SK-MEL-5 (cell line): Measurements from ENCODE around the gene CD81. TPM values are rescaled to one million over a fixed set of nuclear protein-coding genes. Genes with fewer than 3 reads are reported as not detected.
A peak's percentile ranks its signal among the peaks of the same experiment; 100 is the strongest.

ENCODE experiments used
- DNase-seq: peaks from one replicate; pipeline ENCODE4 v3.0.0-alpha.2; 2016; ENCODE audit warnings: low read depth, low spot score
- in situ Hi-C: cut with HindIII; loops from 2 replicates; pipeline ENCODE4 v1.10.0; 2016; ENCODE audit warnings: low sequenced_read_pairs, high pct_unique_total_duplicates, low pct_unique_long_range_greater_than_20kb
- total RNA-seq: library from RNA; depleted of rRNA; stranded (reverse); fragments of >200 nt; shearing (Covaris generic); gene quantifications from 2 replicates; pipeline ENCODE4 v1.2.3, GENCODE V29; 2014

The CD81 gene
- total RNA-seq, 1 experiment from 2014 or later = 132 TPM

DNA sequence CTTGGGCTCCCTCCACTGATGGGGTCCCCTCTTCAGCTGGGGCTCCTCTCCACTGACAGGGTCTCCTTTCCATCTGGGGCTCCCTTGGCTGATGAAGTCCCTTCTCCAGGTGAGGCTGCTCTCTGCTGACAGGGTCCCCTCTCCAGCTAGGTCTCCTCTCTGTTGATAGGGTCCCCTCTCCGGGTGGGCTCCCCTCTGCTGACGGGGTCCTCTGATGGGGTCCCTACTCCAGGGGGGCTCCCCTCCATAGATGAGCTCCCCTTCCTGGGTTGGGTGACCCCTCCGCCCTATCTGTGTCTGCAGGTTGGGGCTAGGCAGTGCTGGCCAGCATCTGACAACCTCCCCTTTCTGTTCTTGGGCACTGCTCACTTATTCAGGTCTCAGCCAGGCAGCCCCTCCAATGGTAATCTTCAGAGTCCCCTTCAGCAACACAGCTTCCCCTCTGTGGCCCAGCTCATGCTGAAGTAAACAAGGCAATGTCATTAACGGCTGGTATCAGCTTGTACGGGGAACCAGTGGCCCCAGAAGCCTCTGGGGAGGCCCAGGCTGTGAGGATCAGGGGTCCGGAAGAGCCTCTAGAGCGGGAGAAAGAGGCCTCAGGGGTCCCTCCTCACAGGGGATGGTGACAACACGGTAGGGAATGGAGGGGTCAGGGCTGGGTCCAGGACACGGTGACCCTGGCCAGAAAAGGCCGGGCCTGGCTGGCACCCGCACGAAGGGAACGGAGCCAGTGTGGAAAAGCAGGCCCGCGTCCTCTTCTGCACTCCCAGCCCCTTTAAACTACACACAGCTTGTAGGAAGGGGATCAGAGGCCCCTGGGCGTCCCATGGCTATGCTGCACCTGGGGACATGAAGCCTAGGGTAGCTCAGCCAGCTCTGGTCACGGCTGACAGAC, 9.6 kb upstream of the CD81 start:
- no peak for DNase-seq
- in situ Hi-C loops = no loop called here

DNA sequence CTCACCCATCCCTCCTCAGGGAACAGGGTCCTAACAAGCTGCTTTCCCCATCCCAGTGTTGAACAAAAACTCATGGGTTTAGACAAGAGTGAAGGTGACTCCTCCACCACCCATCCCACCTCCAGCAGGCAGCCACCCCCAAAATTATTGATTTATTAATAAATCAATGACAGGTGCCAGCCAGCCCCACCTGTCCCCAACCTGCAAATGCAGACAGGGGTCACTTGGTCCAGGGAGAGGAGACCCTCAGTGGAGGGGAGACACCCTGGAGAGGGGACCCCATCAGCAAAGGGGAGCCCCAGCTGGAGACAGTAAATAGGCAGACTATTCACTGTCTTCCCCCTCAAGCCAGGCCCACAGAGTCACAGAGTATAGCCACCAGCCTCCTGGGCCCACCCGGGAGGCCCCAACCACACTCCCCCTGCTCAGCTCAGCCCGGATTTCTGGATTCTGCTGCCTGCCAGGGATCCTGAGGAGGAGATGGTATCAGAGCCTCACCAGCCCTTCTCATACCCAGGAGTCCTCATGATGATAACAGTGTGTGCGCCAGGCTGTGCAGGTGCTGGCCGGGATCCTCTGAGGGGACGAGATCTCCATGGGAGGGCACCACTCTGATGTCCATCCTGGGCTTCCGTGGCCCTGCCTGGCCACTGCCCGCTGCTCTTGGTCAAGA, 8.8 kb upstream of the CD81 start:
- in situ Hi-C loops = no loop called here
- no peak for DNase-seq

DNA sequence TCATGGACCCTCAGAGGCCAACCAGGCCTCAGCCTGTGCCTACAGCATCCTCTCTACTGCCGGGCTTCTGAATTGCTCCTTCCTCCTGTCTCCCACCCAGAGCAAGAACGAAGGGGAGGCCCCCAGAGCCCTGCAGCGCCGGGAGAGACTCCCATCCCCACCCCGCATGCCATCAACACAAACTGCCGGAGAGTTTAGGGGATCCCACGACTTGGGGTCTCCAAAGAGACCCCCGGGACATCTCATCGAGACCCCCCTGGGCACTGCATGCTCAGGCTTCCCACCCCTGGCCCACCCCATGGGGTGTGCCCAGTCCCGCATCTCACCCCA, 8.3 kb upstream of the CD81 start:
- in situ Hi-C loops = no loop called here
- no peak for DNase-seq

DNA sequence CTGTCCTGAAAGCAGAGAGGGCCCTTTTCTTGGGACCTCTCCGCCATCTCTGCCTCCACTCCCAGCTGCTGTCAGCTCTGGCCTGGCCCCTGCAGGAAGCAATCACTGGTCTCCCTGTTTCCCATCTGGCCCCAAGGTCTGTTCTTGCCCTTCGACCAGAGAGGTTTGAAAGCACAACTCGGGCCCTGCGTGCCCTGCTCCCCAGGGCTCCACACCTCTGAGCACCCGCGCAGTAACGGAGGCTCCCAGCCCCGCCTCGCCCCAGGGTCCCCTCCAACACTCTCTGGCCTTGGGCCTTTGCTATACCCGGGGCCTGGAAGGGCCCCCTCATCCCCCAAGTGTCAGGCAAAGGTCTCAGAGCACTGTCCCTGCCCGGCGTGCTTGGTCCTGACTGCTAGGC, 7.8 kb upstream of the CD81 start:
- no peak for DNase-seq
- in situ Hi-C loops = no loop called here

DNA sequence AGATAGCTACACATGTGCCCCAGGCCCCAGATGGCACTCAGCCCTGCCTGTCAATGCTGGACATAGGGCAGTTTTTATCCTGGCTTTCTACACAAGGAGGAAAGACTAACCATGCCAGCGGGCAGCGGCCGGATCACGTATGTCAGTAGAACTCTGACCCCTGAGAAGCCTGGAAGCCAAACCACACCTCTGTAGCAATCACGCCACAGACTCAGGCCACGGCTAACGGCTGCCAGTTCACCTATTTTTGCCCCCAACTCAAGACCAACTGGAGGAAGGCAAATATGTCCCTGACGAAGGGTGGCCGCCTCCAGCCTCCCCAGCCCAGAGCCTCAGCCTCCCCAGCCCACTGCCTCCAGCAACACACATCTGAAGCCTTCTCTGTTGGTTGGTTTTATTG, 7.2 kb upstream of the CD81 start:
- in situ Hi-C loops = no loop called here
- no peak for DNase-seq

DNA sequence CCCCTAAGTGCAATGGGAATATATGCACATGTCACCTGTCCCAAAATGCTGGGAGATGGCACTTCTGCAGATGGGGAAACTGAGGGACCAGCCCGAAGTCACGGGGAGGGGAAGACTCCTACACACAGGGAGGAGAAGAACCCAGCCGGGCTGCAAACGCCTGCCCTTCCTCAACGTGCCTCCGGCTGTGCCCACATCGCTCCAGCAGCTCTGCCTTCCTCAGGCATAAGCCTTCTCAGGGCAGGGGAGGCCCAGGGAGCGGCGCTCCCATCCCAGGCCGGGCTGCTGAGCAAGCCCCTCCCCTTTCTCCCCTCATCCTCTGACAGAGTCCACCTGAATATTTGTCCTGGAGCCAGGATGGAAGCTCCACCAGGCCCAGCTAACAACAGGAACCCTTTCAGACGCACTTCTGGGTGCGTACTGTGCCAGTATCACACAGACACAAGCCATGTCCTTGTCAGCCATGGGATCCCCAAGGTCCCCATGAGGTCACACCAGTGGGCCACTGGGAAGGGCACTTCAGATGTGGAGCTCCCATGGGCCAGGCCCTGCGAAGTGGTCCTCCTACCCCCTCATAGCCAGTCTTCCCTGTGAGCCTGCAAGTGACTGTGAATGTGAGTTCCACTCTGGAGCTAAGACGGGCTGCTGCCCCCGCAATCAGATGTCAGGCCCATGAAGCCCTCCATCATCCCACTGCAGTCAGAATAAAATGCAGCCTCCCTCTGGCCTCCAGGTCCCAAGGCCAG, 2.5 kb upstream of the CD81 start:
- in situ Hi-C loops = no loop called here

DNA sequence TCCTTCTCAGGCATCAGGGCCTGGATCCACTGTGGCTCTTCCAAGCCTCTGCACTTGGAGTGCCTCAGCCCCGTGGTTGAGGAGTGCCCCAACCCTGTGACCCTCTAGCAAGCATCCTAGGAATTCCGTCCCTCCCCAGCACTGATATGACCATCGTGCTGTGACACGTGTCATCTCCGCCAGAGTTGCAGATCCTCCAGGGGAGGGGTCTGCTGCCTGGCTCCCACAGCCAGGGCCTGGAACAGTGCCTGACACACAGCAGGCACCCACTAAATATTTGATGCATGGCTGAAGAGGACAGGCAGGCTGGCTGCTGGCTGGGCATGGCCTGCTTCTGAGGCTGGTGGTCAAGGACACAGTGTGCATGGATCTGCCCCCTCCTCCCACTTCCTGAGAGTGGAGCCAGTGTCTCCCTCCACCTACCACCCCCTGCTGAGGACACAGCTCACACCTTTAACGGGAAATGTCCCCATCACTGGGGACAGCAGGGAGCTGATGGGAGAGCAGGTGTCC, 1.7 kb upstream of the CD81 start:
- DNase-seq = no peak
- in situ Hi-C loops = no loop called here

More for the DNA sequence above, 2.5 kb upstream of the CD81 start:
- DNase-seq = no peak

DNA sequence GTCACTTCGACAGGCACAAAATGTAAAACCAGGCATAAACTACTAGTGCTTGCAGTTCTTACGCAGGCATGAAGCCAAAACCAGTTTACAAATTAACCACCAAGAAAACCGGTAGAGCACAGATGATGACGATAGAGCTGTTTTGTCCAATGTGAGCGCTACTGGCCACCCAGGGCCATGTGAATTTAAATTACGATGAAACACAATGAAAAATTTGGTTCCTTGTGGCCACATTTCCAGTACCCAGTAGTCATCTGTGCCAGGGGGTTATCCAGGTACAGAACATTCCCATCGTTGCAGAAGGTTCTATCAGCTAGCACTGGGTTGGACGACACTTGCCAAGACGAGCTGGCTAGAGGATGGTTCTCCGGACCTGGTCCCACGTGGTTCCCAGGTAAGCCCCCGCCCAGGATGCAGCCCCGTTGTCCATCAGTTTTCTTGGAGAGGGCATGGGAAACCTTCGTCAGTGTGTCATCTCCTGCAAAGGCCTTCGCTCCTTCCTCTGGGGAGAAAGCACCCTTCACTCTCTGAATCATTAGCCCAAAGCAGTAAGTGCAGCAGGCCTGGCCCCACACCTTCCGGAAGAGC, 1.1 kb upstream of the CD81 start:
- no peak for DNase-seq
- in situ Hi-C loops = no loop called here

DNA sequence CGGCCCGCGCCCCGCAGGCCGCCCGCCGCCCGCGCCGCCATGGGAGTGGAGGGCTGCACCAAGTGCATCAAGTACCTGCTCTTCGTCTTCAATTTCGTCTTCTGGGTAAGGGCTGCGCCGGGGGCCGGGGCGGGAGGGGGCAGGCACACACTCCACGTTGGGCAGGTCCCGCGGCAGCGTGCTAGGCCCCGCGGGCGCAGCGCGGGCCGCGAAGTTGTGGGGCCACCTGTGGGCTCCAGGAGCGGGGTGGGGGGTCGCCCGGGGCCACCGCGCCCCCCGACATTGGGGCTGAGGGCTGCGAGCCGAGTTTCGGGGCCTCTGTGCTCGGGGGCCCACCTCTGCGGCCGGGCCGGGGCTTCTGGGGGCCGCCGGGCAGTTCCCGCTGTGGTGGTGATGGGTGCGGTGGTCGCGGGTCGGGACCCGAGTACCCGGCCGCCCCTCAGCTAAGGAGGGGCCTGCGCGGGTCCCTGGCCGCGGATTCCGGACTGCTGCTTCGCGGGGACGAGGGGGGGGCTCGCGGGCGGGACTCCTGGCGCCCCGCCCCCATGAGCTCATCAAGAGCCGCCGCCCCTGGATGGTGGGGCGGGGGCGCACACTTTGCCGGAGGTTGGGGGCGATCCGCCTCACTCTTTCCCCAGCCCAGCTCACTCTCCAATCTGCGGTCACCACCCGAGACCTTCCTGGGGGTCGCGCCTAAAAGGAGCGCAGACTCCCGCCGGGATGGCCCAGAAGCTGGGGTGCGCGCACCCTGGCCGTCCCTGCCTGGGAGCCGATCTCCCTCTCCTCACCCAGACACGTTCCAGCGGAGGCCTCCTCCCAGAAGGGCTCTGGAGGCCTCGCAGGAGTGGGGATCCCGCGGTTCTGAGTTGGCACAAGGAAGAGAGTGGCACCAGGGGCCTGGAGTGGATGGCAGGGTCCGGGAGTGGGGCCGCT, 667 bp downstream of the CD81 start:
- in situ Hi-C loops = no loop called here
- DNase-seq = peak; percentile 42

DNA sequence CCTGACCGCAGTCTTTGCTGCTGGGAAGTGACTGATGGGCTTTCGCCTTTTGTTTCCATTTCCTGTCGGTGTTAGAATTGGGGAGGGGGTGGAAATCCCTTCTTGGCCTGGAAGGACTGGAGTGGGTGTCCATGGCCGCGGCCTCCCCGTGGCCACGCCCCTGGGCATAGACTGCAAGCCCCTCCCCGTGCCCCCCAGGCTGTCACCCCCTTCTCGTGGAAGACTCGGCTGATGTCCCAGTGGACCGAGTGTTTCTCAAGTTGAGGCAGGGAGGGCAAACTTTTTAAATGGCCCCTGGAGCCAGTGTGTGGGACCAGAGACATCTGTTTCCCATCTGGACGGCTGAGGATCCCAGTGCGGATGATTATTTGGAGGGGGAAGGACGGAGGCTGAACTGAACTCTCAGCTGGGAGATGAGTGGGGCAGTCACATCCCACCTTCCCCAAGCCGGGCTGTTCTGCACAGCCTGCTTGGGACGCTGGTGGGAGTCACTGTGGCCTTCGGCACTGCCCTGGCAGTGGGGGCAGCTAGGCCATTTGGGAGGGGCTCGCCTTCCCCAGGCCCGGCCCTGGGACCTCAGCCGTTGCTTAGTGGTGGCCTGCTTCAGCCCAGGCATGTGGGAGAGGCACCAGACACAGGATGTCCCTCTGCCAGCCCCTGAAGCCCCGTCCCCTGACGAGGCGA, 1.6 kb downstream of the CD81 start:
- in situ Hi-C loops = no loop called here
- DNase-seq = no peak

DNA sequence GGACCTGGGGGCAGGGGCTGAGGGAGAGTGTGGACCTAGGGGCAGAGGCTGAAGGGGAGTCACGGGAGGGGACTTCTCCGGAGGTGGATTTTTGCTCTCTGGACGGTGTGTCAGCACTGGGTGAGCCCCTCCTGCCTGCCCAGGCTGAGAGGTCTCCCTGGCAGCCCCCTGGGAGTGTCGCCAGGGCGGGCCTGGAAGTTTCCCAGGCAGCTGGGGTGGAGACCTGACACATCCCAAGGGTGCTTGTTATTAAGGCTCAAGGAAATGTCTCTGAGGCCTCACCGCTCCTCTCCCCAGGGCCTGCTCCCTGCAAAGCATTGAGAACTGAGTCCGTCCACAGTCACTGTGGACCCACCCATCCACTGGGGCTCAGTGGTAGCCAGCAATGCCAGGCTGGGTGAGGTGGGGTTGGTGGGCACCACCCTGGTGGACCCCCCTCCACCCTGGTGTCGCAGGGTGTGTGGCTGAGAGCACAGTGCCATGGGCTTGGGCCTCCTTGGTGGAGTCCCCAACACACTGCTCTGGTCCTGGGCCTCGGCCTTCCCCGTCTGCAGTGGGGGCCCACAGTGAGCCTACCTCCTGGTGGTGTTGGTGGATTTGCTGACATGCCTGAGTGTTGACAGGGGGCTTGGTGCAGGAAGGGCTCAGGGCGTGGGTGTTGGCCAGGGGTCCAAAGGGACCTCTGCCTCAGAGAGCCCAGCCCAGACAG, 2.5 kb downstream of the CD81 start:
- no peak for DNase-seq
- in situ Hi-C loops = no loop called here

DNA sequence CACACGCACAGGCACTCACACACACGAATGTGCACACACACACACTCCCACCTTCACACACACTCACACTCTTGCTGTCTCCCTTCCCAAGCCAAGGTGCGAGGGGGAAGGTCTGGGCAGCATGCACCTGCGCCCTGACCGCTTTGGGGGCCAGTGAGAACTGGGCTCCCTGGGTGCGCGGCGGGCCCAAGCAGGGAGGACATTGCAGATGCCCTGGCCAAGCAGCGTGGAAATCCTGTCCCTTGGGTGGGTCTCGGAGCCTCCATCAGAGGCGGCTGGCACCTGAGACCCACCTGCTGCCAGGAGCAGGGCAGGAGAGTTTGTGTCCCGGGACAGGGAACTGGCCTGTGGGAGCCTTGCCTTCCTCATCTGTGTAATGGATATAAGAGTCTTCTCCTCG, 3.3 kb downstream of the CD81 start:
- no peak for DNase-seq
- in situ Hi-C loops = no loop called here

DNA sequence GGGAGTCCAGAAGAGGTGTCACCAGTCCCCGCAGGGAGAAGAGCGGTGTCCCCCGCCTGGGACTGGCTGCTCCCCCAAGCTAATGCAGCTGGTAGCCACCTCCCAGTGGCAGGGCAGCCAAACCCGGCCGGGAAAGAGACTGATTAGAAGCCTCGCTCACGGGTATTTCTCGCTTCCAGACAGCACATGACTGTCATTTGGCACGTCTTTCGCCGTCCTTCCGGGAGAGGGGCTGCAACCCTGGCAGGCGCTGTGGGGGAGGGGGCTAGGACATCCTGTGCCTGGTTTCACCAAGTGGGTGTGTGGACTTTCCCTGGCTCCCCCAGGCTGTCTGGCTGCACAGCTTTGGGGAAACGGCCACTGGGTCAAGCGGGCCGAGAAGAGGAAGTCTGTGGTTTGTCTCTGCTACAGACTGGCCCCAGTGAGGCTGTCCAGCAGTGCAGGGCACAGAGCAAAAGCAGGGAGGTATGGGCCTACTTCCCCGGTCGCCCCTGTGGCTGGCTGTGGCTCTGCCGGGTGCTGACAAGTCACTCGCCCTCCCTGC, 3.8 kb downstream of the CD81 start:
- in situ Hi-C loops = no loop called here
- no peak for DNase-seq

DNA sequence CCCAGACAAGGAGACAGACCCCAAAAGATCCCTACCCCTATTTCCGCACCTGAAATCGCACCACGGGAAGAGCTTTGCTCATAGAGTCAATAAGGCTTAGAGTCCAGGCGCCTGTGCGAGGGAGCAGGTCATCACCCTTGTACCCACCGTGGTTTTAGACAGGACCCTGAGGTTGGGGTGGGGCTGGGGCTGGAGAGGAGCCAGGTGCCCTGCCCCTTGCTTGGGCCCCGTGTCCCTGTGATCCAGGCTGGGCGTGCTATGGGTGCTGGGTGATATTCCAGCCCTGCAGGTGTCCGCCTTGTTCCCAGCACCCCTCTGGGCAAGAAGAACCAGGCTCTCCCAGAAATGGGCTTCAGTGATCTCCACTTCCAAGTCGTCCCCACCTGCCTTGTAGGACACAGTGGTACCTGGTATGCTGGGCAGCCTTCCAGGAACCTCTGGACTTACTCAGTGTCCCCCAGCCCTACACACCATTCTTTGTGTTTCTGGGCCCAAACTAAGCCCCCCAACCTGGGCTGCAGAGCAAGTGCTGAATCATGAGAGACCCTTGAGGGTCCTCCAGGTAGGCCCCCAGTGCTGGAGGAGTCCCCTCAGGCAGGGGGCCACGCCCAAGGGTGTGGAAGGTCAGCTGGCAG, 4.5 kb downstream of the CD81 start:
- in situ Hi-C loops = no loop called here

DNA sequence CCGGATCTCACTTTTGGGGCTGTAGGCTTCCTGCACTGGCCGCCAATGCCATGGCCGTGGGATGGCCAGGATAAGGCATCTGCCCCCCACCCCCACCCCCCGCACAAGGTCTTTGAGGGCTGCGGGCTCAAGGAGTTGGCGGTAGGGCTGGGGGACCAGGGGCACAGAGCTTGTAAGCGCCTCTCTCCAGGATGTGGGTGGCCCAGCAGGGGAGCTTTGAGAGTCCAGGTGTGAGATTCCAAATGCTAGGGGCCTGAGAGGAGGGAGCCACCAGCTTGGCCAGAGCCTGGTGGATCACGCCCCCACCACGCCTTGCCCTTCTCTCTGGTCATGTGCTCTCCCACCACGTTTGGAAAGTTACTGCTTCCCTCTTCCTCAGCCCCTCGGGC, 5.0 kb downstream of the CD81 start:
- in situ Hi-C loops = no loop called here
- no peak for DNase-seq

More for the DNA sequence above, 4.5 kb downstream of the CD81 start:
- DNase-seq = no peak
